ENCODE results near the gene TMEM143. TPM values are rescaled to one million over a fixed set of nuclear protein-coding genes. Genes with fewer than 3 reads are reported as not detected.
A peak's percentile ranks its signal among the peaks of the same experiment; 100 is the strongest.

Gene TMEM143
- total RNA-seq, 1 experiment from 2014 or later = 15.2 TPM

GRCh38 chr19:48348045-48348444 is 15.7 kb downstream of the TMEM143 start:
- Histone ChIP-seq H3K79me1 (ENCODE audit: insufficient read depth, low read depth, low read length, poor library complexity, severe bottlenecking) (no peaks in the 10 kb centered on the region), H4K5ac (ENCODE audit: insufficient read length, low read depth, low read length) (no peak overlapping the region), H3K14ac (ENCODE audit: insufficient read depth, low read length) (no peak overlapping the region), H2AK5ac (ENCODE audit: insufficient read length, low read length) (no peak overlapping the region), H2BK5ac (ENCODE audit: insufficient read length, low read length) (no peak overlapping the region), H2BK20ac (ENCODE audit: low read depth, low read length, poor library complexity, severe bottlenecking) (no peak overlapping the region), H2BK120ac (ENCODE audit: low read depth, low read length, poor library complexity, severe bottlenecking) (no peak overlapping the region), H4K20me1 (ENCODE audit: control insufficient read depth, insufficient read depth, insufficient read length) (no peaks in the 10 kb centered on the region), H3K23me2 (ENCODE audit: insufficient read length, low read depth, low read length, poor library complexity, severe bottlenecking) (no peaks in the 10 kb centered on the region), H3K79me2 (ENCODE audit: insufficient read depth, low read length) (no peaks in the 10 kb centered on the region), H3K4ac (ENCODE audit: low read depth, low read length) (no peak overlapping the region), H4K91ac (ENCODE audit: insufficient read length, low read depth, low read length) (no peak overlapping the region), H3K4me2 (ENCODE audit: insufficient read depth, insufficient read length, low read length) (no peak overlapping the region), H3K4me1 (ENCODE audit: insufficient read depth, low read length) (no peaks in the 10 kb centered on the region), H3K56ac (ENCODE audit: insufficient read length, low read depth, low read length) (no peak overlapping the region), H3K18ac (ENCODE audit: insufficient read length, low read depth, low read length) (no peak overlapping the region), H3K9me3 (ENCODE audit: control insufficient read depth, low read depth, low read length) (no peaks in the 10 kb centered on the region), H3T11ph (ENCODE audit: low read length) (no peak overlapping the region), H2BK15ac (ENCODE audit: low read depth, low read length) (no peak overlapping the region), H2AFZ (ENCODE audit: low read length) (no peak overlapping the region), H4K8ac (replicated peaks; ENCODE audit: insufficient read length, low read depth, low read length) (no peak overlapping the region), H3K27me3 (ENCODE audit: insufficient read depth, low read length) (no peaks in the 10 kb centered on the region), H2BK12ac (ENCODE audit: insufficient read length, low read depth, low read length) (no peak overlapping the region), H3K27ac (ENCODE audit: insufficient read length, low read depth, low read length) (no peak overlapping the region), H3K23ac (ENCODE audit: insufficient read length, low read depth, low read length) (no peak overlapping the region), H3K9ac (ENCODE audit: extremely low read depth, insufficient read length, low read length) (no peak overlapping the region)
- Mint-ChIP-seq H3K27ac (peak overlapping the region in 1 of 3 experiments; percentile 5; a peak in 1 of 7 replicates), H3K4me1 (peaks cover 2 to 3% of the 10 kb centered on the region in 2 experiments; a peak in 3 of 4 replicates), H3K4me3 (no peak overlapping the region), H3K36me3 (ENCODE audit: insufficient read depth in 1 of 3, low read depth in 3 of 3) (peaks cover 0 to 4% (median 0%) of the 10 kb centered on the region in 3 experiments; a peak in 1 of 7 replicates), H3K9me3 (no peaks in the 10 kb centered on the region), H3K27me3 (ENCODE audit: low read depth) (no peaks in the 10 kb centered on the region)
- TF ChIP-seq, protein P1, sequence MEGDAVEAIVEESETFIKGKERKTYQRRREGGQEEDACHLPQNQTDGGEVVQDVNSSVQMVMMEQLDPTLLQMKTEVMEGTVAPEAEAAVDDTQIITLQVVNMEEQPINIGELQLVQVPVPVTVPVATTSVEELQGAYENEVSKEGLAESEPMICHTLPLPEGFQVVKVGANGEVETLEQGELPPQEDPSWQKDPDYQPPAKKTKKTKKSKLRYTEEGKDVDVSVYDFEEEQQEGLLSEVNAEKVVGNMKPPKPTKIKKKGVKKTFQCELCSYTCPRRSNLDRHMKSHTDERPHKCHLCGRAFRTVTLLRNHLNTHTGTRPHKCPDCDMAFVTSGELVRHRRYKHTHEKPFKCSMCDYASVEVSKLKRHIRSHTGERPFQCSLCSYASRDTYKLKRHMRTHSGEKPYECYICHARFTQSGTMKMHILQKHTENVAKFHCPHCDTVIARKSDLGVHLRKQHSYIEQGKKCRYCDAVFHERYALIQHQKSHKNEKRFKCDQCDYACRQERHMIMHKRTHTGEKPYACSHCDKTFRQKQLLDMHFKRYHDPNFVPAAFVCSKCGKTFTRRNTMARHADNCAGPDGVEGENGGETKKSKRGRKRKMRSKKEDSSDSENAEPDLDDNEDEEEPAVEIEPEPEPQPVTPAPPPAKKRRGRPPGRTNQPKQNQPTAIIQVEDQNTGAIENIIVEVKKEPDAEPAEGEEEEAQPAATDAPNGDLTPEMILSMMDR (conservative IDR thresholded peaks at IDR 0.05) = no peak
- no peak for DNase-seq
- no CpG with 5 or more reads among the region's 5 CpGs for WGBS (ENCODE audit: extremely low coverage, insufficient read length, low lambda C conversion rate)
